Activated CD8-positive, alpha-beta memory T cell treated with anti-CD3 and anti-CD28 coated beads for 24 hours (primary cell): ENCODE results near the gene RPLP2.

Experiments used
- DNase-seq: peaks from one replicate; pipeline ENCODE4 v3.0.0-alpha.2; 2020

The RPLP2 gene

GRCh38 chr11:809287-810039, at the start of gene RPLP2:
RPLP2 (plus strand) TSS chr11:809967; CDS start chr11:810235, 268 bp downstream.
- DNase-seq: peak; percentile 99

GRCh38 chr11:760236-760635, 49.5 kb upstream of the RPLP2 start:
- DNase-seq: no peak

GRCh38 chr11:761526-762108, 48.1 kb upstream of the RPLP2 start:
- DNase-seq: no peak

GRCh38 chr11:762421-763072, 47.2 kb upstream of the RPLP2 start:
- no peak for DNase-seq

DNA sequence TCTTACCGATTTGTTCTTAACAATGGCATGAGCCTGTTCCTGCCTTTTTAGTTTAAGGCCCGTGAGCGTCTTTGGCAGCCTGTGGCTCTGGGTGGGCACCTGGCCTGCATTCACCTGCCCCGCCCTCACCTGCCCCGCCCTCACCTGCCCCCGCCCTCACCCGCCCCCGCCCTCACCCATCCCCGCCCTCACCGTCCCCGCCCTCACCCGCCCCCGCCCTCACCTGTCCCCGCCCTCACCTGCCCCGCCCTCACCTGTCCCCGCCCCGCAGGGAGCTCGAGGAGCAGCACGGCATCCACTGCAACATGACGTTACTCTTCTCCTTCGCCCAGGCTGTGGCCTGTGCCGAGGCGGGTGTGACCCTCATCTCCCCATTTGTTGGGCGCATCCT, 46.7 kb upstream of the RPLP2 start:
- no peak for DNase-seq

- DNase-seq: no peak
Observed at GRCh38 chr11:763549-764321, 46.0 kb upstream of the RPLP2 start.

DNA sequence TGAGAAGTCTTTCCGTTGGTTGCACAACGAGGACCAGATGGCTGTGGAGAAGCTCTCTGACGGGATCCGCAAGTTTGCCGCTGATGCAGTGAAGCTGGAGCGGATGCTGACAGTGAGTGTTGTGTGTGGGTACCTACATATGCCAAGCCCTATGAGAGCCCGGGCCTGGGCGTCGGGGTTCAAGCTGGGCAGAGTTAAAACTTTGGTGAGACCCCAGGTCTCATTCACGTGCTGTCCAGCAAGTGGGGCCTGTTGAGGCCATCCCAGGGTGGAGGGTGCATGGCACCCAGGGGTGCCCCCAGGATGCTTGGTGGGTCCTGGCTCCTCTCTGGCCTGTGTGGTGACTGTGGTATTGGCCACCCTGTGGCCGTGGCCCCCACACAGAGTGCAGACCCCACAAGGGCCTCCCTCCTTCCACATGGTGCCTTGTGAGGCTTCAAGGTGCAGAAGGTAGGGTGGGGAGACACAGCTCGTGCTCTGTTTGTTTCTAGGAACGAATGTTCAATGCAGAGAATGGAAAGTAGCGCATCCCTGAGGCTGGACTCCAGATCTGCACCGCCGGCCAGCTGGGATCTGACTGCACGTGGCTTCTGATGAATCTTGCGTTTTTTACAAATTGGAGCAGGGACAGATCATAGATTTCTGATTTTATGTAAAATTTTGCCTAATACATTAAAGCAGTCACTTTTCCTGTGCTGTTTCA, 45.3 kb upstream of the RPLP2 start:
- no peak for DNase-seq

DNA sequence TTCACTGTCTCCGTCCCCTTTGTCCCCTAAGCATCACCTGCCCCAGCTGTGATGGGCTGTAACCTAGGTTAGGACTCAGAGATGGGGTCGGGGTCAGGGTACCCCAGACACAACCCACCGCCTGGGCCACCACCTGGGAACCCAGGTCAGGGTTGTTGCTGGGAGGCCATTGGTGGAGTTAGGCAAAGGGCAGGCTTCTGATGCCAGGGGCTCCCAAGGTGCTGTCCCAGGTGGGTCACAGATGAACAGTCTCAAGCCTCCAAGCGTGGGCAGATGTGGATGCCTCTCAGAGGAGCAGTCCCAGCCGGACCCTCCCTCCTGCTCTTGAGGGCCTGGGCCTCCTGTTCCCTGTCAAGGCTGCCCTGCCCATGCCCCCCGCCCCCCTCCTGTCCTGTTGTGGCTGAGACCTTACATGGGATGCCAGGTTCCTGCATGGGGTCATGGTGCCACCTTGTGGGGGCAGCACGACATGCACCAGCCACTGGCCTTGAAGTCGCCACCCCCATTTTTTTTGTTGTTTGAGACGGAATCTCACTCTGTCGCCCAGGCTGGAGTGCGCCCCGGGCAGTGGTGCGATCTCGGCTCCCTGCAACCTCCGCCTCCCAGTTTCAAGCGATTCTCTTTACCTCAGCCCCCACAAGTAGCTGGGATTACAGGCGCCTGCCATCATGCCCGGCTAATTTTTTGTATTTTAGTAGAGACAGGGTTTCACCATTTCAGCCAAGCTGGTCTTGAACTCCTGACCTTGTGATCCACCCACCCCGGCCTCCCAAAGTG, 44.6 kb upstream of the RPLP2 start:
- DNase-seq: peak; percentile 82

GRCh38 chr11:765802-766091, 44.0 kb upstream of the RPLP2 start:
- no peak for DNase-seq

DNA sequence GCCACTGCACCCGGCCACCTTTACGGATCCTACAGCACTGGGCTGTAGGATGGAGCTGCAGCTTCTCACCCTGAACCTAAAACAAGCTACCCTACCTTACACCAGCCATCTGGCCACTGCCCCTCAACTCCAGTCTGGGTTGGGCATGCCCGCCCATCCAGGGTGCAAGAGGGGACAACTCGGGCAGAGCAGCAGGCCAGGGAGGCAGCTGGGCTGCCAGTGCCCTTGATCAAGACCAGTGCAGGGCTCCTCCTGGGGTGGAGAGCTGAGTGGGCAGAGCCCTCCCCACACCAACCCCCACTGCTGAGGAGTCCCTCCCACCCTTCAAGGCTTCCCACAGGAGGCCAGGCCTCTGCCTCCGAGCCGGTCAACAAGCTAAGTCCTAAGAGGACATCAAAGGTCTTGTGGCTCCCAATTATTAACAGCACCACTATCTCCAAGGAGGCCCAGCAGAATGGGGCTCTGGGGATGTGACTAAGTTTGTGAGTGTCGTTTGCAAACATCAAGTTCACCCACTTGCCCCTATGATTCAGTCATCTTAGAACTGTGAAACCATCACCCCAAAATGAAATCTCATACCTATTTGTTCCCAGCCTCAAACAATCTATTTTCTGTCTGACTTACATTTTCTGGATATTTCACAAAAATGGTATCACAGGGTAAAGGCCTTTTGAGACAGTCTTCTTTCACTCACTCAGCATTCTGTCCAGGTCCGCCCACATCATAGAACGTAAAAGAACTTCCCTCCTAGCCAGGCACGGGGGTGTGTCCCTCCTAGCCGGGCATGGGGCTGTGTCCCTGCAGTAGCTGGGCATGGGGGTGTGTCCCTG, 43.4 kb upstream of the RPLP2 start:
- DNase-seq: no peak

DNA sequence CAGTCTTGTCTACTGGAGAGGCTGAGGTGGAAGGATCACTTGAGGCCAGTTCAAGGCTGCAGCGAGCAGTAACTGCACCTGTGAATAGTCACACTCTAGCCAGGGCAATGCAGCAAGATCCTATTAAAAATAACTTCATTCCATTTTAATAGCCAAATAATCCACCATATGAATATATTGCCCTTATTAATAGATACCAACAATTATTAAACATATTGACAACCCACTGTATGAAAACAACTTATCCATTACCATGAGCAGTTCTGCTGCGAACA, 42.9 kb upstream of the RPLP2 start:
- no peak for DNase-seq

- DNase-seq: no peak
Observed at GRCh38 chr11:767238-767637, 42.5 kb upstream of the RPLP2 start.

DNA sequence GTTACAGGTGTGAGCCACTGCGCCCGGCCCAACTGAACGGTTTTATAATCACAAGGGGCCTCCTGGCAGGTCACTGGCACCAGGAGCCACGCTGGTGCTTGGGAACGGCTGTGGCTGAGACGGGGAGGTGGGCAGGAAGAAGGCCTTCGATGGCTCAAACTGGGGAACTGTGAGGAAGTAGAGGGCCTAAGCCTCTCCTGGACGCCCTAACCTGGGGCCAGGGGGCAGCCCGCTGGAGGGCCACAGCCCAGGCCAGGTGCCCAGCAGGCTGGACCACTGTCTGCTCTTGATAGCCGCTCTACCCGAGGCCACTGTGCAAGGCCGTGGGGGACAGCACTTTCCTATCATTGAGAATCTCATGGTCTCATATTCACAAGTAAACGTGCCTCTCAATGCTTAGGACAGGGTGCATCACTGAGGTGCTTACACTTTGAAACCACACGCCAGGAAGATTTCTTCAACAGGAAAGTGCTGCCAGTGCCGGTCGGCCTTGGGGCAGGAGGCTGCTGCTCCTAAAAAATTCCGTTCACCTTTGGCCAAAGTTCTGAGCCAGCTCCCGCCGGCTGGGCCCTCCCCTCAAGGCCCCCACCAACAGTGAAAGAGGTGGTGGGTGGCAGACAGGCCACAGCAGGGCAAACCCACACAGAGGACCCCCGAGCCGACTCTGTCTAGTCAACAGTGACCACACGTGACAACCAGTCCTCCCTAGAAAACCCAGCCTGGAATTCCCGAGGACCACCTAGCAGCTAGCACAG, 39.7 kb upstream of the RPLP2 start:
- no peak for DNase-seq

DNA sequence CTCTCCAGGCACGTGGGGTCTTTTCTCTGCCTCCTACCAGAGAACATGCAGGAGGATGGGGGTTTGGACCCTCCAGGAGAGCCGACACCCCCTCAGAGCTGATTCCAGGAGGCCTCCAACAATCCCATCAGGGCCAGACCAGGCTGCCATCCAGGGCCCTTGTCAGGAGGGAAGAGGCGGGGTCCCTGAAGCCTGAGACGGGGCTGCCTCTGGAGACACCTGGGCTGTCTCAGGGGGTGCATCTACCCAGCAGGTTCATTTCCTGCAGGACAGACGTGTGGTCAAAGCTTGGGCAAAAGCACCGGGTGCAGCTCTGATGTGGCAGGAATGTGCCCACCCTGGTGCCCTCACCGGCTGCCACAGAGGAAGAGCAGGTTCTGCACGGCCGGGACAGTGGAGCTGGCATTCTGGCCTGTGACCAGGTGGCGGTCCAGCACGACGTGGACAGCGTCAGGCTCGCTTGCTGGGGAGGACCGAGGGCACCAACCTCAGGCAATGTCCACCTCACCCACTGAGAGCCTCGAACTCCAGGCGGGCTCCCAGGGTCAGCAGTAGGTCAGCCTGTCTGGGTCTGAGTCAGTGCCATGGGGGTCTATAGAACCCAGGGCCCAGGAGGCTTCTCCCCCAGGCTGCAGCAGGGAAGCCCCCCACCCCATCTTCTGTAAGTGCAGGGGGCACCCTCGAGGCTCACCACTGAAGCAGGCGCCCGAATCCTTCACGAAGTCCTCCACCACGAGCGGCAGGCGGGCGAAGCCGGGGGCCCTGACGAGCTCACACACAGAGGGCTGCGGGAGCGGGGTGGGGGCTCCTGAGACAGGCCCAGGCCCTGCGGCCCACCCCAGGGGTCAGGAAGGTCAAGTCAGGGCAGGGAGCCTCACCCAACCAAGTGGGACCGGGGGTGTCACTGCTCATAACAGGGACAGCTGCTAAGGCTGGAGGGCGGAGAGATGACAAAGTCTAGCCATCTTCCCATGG, 38.8 kb upstream of the RPLP2 start:
- DNase-seq: no peak

GRCh38 chr11:771617-772204, 38.1 kb upstream of the RPLP2 start:
- DNase-seq: no peak

DNA sequence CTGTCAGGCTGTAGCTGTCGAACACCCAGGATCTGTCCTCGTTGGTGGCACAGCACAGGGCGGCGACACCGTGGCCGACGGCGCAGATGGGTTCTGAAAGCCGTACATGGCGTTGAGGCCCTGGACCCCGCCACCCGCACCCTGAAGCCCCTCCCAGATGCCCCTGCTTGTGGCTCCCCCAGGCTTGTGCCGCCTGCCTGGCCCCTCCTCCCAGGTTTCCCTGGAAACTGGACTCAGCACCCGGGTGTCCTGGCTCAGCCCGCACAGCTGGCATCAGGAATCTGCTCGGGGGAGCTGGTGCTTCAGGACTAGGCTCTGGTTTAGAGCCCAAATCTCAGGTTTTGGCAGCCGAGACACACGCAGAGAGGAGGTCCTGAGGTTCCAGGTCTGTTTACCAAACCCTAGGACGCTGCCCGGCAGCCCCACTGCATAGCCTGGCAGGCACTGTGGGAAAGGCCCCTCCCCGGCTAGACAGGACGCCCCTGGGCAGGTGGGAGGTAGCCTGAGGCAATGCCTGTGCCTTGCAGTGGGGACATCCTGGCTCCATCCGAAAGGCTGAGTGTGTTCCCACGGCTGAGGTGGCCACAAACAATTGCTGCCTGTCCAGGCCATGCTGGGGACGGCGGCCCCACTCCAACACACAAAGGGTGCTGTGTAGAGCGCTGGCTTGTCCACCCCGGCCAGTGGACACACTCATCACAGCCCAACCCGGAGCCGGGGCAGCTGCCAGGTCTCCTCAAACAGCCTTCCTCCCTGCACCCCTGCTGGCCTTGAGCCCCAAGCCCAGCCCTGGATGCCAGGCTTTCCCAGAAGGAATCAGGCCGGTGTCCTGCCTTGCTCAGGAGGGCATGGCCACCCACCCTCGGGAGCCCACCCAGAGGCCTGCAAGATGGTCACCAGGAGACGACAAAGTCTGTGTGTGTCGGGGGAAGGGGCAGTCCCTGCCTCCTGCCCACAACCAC, 37.1 kb upstream of the RPLP2 start:
- no peak for DNase-seq

GRCh38 chr11:773425-773824, 36.3 kb upstream of the RPLP2 start:
- no peak for DNase-seq

DNA sequence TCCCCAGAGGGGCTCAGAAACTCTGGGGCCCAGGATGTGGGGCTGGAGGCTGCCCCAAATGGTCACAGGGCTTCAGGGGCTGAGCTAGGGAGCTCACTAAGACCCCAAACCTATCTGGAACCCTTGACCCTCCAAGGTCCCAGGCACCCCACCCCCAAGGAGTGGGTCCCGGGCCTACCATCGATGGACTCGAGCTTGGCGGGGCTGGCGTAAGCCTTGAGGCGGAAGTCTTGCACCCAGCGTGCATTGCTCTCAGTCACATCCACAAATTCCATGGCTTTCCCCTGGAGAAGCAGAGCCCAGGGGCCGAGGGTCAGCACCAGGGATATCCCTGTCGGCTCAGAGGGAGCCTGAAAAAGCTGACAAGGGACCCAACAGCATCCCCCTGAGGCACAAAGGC, 35.9 kb upstream of the RPLP2 start:
- DNase-seq: no peak
